ENCODE measurements around the gene SPINK5.

- TF ChIP-seq CTCF (IDR thresholded peaks at IDR 0.05): peak; percentile 26 to 75 (median 58)
- TF ChIP-seq POLR2A (IDR thresholded peaks at IDR 0.05): no peak
These were observed 115.5 kb downstream of the SPINK5 start for GRCh38 chr5:148179234-148179824.

Data from thyroid gland (tissue), 4 donors.